ENCODE measurements around the gene BAIAP2L2.

Gene BAIAP2L2

DNA sequence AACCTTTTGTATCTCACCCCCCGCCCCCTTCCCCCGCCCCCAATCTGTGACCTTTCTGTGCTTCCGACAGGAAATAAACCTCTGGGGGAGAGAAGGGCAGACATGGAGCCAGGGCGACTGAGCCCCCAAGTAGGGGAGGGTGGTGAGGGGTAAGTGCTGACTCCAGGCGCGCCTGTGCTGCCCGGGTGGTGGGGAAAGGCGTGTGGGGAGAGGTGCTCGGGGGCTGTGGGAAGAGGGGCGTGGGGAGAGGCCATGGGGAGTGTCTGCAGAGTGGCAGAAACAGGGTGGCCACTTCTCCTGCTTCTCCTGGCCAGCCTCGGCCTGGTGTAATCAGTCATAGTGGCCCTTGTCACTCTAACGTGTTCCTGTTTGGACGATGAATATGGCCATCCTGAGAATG is 34.5 kb downstream of the BAIAP2L2 start:
- no peak for ATAC-seq (replicated peaks)
- Mint-ChIP-seq H3K9me3 (no peaks in the 10 kb centered on the region), H3K36me3 (peaks cover 28 to 33% of the 10 kb centered on the region in 2 donors), H3K27ac (no peak overlapping the region), H3K27me3 (peaks cover 10 to 16% of the 10 kb centered on the region in 2 donors), H3K4me1 (no peaks in the 10 kb centered on the region), H3K4me3 (no peak overlapping the region)
- no peak for DNase-seq

DNA sequence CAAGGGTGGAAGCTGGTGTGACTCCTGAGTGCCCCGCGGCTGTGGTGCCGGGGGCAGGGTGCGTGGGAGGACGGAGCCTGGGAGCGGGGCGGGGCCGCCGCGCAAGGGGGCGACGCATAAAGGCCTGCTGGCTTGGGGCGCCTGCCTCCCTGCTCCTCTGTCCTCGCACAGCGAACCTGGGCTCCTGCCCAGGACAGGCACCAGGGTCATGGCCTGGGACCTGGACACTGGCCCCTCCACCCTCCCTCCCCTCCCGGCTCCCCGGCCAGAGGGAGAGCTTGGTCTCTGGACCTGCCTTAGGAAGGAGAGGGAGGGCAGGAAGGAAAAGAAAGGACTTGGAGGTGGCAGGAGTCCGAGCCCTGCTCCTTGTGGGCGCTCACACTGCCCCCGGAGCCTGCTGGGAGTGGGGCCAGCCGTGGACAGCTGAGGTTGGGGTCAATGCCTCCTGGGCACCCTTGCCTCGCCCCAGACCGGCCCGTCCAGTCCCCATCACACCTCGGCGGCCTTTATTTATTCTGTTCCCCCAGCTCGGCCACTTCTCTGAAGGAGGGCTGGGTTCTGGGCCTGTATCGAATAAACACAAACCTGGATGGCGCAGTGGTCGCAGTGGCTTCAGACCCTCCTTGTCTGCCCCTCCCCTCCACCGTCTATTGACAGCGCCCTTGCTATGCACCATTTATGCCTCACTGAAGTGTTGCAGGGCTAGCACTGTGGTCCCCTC is 35.2 kb downstream of the BAIAP2L2 start:
- no peaks in the 10 kb centered on the region for H3K4me1 Mint-ChIP-seq

DNA sequence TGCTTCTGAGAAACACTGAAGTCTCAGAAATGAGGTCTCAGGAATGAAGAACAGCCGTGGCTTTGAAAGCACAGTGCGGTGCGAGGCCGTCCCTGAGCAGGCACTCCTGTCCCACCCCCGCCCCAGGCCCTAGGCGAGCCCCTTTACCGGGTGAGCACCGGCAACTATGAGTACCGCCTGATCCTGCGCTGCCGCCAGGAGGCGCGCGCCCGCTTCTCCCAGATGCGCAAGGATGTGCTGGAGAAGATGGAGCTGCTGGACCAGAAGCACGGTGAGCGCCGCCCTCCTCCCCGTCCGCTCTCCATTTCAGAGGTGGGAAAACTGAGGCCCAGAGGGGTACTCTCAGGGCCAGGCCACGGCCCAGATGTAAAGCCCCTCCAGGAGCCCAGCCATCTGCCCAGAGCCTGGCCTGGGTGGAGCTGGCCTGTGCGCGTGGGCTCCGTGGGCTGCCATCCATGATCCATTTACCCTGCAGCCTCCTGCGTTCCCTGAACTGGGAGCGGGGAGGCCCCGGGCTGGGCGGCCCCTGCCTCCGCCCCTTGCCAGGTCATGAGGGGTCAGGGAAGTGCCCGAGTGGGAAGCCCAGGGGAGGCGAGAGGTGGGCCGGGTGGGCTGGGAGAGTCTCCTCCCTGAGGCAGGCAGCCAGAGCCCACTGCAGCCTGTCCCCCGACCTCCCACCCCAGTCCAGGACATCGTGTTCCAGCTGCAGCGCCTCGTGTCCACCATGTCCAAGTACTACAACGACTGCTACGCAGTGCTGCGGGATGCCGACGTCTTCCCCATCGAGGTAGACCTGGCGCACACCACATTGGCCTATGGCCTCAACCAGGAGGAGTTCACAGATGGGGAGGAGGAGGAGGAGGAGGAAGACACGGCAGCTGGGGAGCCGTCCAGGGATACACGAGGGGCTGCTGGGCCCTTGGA is 36.0 kb downstream of the BAIAP2L2 start:
- DNase-seq: no peak
- no peaks in the 10 kb centered on the region for H3K9me3 Mint-ChIP-seq
- H3K36me3 Mint-ChIP-seq: peaks cover 33 to 35% of the 10 kb centered on the region in 2 donors
- peak overlapping the region; percentile 42 for H3K27ac Mint-ChIP-seq
- H3K4me3 Mint-ChIP-seq: no peak overlapping the region
- peaks cover 0 to under 1% of the 10 kb centered on the region in 2 donors for H3K27me3 Mint-ChIP-seq
- no peak for ATAC-seq (replicated peaks)
- H3K4me1 Mint-ChIP-seq: no peaks in the 10 kb centered on the region

More for the DNA sequence above, 35.2 kb downstream of the BAIAP2L2 start:
- Mint-ChIP-seq H3K27ac (no peak overlapping the region), H3K36me3 (peaks cover 32 to 38% of the 10 kb centered on the region in 2 donors), H3K27me3 (peaks cover 7 to 9% of the 10 kb centered on the region in 2 donors), H3K4me3 (no peak overlapping the region), H3K9me3 (no peaks in the 10 kb centered on the region)
- ATAC-seq (replicated peaks) (no peak), DNase-seq (no peak)

DNA sequence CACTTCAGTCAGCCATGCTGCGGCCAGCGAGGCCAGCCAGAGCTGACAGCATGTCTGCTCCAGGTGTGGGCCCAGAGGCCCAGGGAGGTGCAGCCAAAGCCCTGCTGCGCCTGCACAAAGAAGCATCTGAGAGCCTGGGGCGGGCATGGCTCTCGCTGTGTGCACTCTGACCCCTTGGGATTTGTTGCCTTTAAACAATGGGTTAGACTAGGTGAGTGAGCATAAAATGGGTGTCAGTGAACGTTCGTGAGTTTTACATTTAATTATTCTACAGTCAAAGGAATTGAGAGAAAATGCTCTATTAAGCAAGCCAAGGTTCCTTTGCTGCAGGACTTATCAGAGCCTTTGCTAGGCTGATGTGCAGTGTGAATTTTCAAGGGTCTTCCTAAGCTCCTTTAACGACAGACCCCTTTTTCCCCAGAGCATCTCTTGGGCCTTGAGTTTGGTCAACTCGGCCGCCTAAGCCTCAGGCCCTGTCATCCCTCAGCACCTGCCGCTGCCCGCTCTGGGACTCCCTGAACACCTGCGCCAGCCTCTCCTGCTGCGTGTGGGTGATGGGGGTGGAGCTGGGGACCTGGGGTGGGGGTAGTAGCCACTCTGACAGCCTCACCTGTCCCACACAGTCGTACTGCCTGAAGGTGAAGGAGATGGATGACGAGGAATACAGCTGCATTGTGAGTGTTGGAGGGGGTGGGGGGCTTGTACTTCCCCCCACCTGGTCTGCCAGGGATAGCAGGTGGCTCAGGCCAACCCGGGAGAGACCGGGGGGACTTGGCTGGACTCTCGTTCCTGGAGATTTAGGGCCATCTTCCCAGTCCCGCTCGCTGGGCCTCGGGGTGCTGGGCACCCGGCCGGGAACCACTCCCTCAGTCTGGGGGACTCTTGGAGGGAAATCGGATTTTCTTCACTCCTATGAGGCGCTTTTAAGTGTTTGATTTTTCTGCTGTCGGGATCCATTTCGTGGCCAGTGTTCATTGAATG is 37.0 kb downstream of the BAIAP2L2 start:
- ATAC-seq (replicated peaks) (no peak), DNase-seq (no peak)
- H3K4me3 Mint-ChIP-seq: no peak overlapping the region
- H3K27ac Mint-ChIP-seq: no peak overlapping the region
- no peaks in the 10 kb centered on the region for H3K27me3 Mint-ChIP-seq
- peaks cover 32 to 35% of the 10 kb centered on the region in 2 donors for H3K36me3 Mint-ChIP-seq
- H3K9me3 Mint-ChIP-seq: no peaks in the 10 kb centered on the region
- no peaks in the 10 kb centered on the region for H3K4me1 Mint-ChIP-seq

DNA sequence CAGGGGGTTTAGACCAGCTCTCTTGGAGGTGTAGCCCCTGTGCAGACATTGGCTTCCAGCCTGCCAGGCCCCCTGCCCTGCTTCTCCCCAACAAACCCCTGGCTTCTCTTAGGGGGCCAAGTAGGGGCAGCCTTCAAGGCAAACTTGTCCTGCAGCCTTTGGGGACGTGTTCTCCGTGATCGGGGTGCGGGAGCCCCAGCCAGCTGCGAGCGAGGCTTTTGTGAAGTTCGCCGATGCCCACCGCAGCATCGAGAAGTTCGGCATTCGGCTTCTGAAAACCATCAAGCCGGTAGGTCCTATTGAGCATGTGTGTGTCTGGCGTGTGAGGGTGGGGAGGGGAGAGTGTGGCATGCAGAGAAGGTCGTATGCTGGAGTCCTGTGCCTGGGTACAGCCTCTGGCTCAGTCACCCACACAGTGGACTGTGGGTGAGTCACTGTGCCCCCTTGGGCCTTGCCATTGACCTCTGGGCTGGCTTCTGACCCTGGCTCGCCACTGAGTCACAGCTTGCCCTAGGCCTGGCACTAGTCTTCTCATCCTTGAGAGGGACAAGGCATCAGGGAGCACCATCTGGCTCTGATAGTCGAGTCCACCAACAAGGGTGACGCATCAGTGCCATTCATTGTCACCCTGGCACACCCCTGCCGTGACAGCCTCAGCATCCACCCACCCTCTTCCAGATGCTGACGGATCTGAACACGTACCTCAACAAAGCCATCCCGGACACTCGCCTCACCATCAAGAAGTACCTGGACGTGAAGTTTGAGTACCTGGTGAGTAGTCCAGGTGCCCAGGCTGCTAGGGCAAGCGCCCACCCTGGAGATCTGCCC is 37.9 kb downstream of the BAIAP2L2 start:
- no peak for ATAC-seq (replicated peaks)
- H3K9me3 Mint-ChIP-seq: no peaks in the 10 kb centered on the region
- peaks cover 37 to 42% of the 10 kb centered on the region in 2 donors for H3K36me3 Mint-ChIP-seq
- H3K27ac Mint-ChIP-seq: no peak overlapping the region
- H3K27me3 Mint-ChIP-seq: no peaks in the 10 kb centered on the region
- no peaks in the 10 kb centered on the region for H3K4me1 Mint-ChIP-seq
- H3K4me3 Mint-ChIP-seq: no peak overlapping the region
- no peak for DNase-seq

DNA sequence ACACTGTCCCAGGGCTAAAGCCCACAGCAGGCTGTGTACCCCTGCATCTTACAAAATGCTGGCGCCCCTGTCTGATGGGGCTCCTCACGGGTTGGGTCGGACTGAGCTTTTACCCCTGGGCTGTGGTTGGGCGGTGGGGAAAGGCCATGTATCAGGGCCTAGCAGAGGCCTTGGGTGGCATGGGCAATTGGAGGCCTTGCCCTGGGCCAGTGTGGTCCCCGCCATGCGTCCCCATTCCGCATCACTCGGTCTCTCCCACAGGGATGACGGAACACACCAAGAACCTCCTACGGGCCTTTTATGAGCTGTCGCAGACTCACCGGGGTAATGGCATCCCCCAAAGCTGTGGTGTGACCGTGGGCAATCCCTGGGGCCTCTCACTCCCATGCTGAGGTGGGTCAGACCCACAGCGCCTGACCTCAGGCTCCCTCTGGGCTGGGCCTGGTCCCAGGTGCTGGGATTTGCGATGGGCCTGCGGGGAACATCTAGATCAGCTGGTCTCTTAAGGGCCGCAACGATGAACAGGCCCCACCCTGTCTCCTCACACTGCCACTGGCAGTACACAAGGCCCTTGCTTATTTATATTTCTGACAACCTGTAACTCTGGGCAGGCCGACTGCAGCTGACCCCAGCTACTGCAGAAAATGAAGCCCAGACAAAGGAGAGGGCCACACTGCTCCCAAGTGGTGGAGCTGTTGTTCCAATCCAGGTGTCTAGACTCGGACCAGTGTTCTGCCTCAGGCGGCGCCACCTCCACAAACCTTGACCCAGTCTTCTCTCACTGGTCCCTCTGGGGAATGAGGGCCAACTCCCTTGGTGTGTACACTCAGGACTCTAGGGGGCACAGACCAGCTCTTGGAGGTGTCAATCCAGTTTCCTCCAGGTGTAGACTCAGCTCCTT is 38.8 kb downstream of the BAIAP2L2 start:
- H3K27me3 Mint-ChIP-seq: no peaks in the 10 kb centered on the region
- H3K36me3 Mint-ChIP-seq: peaks cover 43 to 48% of the 10 kb centered on the region in 2 donors
- H3K27ac Mint-ChIP-seq: no peak overlapping the region
- H3K4me3 Mint-ChIP-seq: no peak overlapping the region
- H3K4me1 Mint-ChIP-seq: no peaks in the 10 kb centered on the region
- ATAC-seq (replicated peaks) (no peak), DNase-seq (no peak)
- no peaks in the 10 kb centered on the region for H3K9me3 Mint-ChIP-seq

DNA sequence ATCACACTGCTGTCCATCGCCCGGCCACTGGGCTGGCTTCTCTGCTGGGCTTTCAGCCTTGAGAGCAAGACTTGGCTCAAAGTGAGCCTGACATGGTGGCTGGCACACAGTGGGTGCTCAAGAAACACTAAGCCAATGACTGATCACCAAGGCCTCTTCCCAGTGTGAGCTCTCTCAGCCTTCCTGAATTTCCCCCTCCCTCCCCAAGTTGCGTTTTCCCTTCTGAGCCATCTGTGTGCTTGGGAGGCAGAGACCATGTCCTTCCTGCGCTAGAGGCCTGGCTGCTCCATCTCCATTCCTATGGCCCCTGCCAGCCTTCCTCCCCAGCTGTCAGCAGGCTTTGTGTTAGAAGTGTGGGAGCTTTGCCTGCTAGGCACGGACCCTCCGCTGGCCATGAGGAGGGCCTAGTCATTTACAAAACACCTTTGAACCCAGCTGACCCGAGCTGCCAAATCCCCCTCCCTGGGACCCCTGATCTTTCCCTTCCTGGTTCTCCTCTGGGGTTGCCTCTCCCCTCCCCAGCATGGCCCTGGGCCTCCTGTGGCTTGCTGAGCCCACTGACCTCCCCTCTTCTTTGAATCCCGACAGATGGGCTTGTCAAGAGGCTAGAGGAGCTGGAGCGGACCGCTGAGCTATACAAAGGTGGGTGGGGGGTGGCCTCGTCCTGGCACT is 40.1 kb downstream of the BAIAP2L2 start:
- Mint-ChIP-seq H3K4me3 (no peak overlapping the region), H3K27ac (no peak overlapping the region), H3K27me3 (no peaks in the 10 kb centered on the region), H3K9me3 (no peaks in the 10 kb centered on the region), H3K36me3 (peaks cover 51 to 61% of the 10 kb centered on the region in 2 donors), H3K4me1 (no peaks in the 10 kb centered on the region)
- DNase-seq (no peak), ATAC-seq (replicated peaks) (no peak)

DNA sequence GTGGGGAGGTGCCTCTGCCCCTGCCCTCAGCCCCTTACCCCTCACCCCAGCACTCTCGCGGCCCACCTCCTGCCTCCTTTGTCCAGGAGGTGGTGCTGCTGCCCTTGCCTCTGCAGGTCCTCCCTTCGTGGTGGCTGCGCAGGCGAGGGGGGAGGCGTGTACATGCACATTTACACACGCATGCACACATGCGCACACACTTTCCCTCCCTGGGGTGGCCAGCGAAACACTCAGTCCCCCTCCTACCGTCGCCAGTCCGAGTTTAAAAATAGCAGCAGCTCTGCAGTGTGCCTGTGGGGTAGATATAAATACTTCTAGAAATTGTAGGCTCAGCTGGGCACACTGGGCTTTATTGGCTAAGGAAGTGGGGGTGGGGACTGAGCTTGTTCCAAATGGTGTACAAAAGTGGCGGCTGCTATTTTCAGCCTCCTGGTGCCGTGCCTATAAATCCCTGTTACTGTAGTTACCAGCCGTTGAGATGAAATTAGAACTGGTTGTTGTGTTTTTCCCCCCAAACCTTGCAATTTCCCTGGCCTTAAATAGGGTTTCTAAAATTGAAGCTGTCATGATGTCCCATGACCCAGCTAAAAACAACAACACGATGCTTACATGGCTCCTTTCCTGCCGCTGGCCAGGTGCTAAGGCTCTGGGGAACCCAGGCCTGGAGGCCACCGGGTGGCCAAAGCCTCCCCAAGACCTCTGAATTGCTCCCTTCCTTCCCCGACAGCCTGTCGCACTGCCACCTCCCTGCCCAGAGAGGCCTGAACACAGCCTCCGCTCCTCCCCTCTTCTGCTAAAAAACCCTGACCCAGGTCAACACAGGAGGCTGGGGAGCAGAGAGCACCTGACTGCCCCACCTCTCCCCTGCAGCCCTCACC is 40.9 kb downstream of the BAIAP2L2 start:
- H3K9me3 Mint-ChIP-seq: no peaks in the 10 kb centered on the region
- no peak for DNase-seq
- ATAC-seq (replicated peaks): no peak

DNA sequence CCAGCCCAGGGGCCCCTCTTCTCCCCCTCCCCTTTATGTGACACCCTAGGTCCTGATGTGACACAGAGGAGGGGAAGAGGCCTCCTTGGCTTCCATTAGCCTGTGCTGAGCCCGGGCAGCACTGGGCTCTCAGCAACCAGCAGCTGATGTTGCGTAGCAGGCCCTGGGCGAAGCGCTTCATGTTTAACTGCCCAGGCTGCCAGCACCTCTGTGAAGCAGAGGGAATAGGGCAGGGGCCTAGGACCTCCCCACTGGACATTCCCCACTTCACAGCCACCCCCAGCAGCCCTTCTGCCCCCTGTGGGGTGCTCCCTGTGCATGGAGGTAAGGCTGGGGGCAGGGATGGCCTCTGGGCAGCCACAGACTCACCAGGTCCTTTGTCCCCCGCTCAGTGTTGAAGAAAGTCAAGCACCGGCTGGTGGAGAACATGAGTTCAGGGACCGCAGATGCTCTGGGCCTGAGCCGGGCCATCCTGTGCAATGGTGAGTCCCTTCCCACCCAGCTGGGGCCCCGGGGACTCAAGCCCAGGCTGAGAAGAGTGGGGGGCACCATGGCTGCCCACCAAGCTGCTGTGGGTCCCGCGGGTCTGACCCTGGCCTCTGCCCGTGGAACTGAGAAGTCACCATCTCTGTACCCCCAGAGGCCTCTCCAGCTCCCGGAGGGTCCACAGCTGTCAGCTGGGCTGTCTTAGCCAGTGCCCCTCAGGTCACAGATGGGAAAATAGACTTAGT is 41.7 kb downstream of the BAIAP2L2 start:
- Mint-ChIP-seq H3K4me3 (no peak overlapping the region), H3K27me3 (no peaks in the 10 kb centered on the region), H3K4me1 (no peaks in the 10 kb centered on the region), H3K27ac (no peak overlapping the region), H3K9me3 (no peaks in the 10 kb centered on the region), H3K36me3 (peaks cover 49 to 68% of the 10 kb centered on the region in 2 donors)
- DNase-seq: no peak
- ATAC-seq (replicated peaks): no peak

More for the DNA sequence above, 40.9 kb downstream of the BAIAP2L2 start:
- H3K36me3 Mint-ChIP-seq: peaks cover 54 to 66% of the 10 kb centered on the region in 2 donors
- no peak overlapping the region for H3K27ac Mint-ChIP-seq
- no peaks in the 10 kb centered on the region for H3K4me1 Mint-ChIP-seq
- H3K27me3 Mint-ChIP-seq: no peaks in the 10 kb centered on the region
- H3K4me3 Mint-ChIP-seq: no peak overlapping the region

DNA sequence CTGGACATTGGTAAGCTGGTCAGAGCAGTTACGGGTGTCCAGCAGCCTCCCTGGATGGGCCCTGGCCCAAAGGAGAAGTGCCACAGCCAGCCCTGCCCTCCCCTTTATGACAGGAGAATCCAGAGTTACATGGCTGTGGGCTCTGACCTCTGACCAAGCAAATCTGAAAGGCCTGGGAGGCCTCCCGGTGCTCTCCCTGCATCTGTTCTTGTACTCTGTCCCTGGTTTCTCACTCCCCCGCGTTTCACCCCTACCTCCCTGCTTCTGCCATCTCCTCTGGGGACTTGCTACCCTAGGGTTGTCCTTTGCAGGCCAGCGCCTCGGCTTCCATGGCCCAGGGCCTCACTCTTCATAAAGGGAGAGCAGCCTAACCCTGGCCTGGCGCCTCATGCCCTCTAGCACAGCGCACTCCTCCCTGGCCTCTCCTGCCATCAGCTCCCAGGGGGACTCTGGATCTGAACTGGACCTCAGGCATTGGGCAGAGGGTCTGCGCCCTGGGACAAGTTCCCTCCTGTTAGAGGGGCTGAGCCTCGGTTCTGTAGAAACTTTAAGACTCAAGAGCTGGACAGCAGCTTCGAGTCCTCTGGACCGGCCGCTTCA is 42.6 kb downstream of the BAIAP2L2 start:
- Mint-ChIP-seq H3K9me3 (no peaks in the 10 kb centered on the region), H3K36me3 (peaks cover 48 to 69% of the 10 kb centered on the region in 2 donors), H3K4me3 (no peak overlapping the region), H3K4me1 (peaks cover under 1 to 2% of the 10 kb centered on the region in 2 donors), H3K27ac (peak overlapping the region; percentile 32), H3K27me3 (no peaks in the 10 kb centered on the region)
- DNase-seq: no peak
- no peak for ATAC-seq (replicated peaks)

DNA sequence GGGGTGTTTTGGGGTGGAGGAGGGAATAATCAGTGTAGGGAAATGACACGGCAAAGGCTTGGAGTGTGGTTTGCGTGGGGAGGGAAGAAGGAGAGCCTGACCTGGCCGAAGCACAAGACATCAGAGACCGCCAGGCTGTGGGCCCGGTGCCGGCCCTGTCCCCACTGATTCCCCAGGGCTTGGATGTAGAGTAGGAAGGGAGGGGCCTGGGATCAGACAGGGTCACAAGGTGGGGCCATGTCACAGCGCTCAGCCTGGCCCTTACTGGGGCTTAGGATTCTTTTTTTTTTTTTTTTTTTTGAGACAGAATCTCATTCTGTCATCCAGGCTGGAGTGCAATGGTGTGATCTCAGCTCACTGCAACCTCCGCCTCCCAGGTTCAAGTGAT is 43.5 kb downstream of the BAIAP2L2 start:
- Mint-ChIP-seq H3K27me3 (no peaks in the 10 kb centered on the region), H3K4me3 (no peak overlapping the region), H3K9me3 (no peaks in the 10 kb centered on the region), H3K36me3 (peaks cover 44 to 69% of the 10 kb centered on the region in 2 donors), H3K27ac (peak overlapping the region; percentile 72), H3K4me1 (peaks cover 5 to 8% of the 10 kb centered on the region in 2 donors)
- DNase-seq: no peak
- ATAC-seq (replicated peaks): no peak
